Thoracic aorta (tissue), 2 donors: ENCODE results near the gene FLNC. TPM values are rescaled to one million over a fixed set of nuclear protein-coding genes. Genes with fewer than 3 reads are reported as not detected.

Source experiments
- ATAC-seq: fragments of 150-250 bp; one replicate; pipeline ENCODE4 v1.8.0; 2017; ENCODE audit warnings: low read depth; ENCODE audit not compliant: insufficient number of reproducible peaks, low FRiP score
- DNase-seq: peaks from one replicate; pipeline ENCODE4 v3.0.0-alpha.2; 2020; ENCODE audit warnings: low spot score
- H3K27ac ChIP-seq, 2 donors: fragments of 200-600 bp; sonication (generic); 1 replicate in 1 of 2; 2 replicates in 1 of 2; pipeline ENCODE4 v1.5.1; 2016; ENCODE audit warnings: mild to moderate bottlenecking in 2 of 2, moderate library complexity in 2 of 2
- H3K27me3 ChIP-seq: fragments of 200-600 bp; sonication (generic); replicated peaks from 2 replicates; pipeline ENCODE4 v1.6.0; 2016; ENCODE audit warnings: mild to moderate bottlenecking; ENCODE audit not compliant: insufficient read depth
- H3K36me3 ChIP-seq: fragments of 200-600 bp; sonication (generic); one replicate; pipeline ENCODE4 v1.5.1; 2016
- H3K4me1 ChIP-seq, 2 donors: fragments of 200-600 bp; sonication (generic); 1 replicate in 1 of 2; 2 replicates in 1 of 2; pipeline versions ENCODE4 v1.5.1 to v1.6.0; 2016; ENCODE audit warnings: low read depth in 2 of 2, mild to moderate bottlenecking in 1 of 2; ENCODE audit not compliant: control insufficient read depth in 1 of 2
- H3K4me3 ChIP-seq: fragments of 200-600 bp; sonication (generic); 2 replicates; pipeline ENCODE4 v1.5.1; 2016; ENCODE audit warnings: mild to moderate bottlenecking
- H3K9me3 ChIP-seq: fragments of 200-600 bp; sonication (generic); 2 replicates; pipeline ENCODE4 v1.5.1; 2016
- CTCF ChIP-seq: fragments of 200-600 bp; sonication (generic); IDR thresholded peaks from one replicate; pipeline ENCODE4 v1.5.1; 2019; ENCODE audit warnings: antibody characterized with exemption
- total RNA-seq, 2 donors: library from RNA; depleted of rRNA; stranded (reverse); fragments of >200 nt; gene quantifications; one replicate each; pipeline versions ENCODE4 v1.1.0 to v1.2.3, GENCODE V29; 2016

The FLNC gene
- total RNA-seq, 2 donors from 2014 or later: 157 to 273 TPM

- no peaks in the 10 kb centered on the region for H3K27me3 ChIP-seq
- ATAC-seq: no peak
- H3K4me3 ChIP-seq: peak overlapping the region; percentile 79
- DNase-seq: no peak
- peak; percentile 32 for TF ChIP-seq CTCF
- H3K36me3 ChIP-seq: peaks cover 9% of the 10 kb centered on the region
- peaks cover 3 to 17% of the 10 kb centered on the region in 2 donors for H3K4me1 ChIP-seq
- no peak overlapping the region for H3K27ac ChIP-seq
- no peaks in the 10 kb centered on the region for H3K9me3 ChIP-seq
Observed at GRCh38 chr7:128869138-128869943, 39.1 kb downstream of the FLNC start.

- TF ChIP-seq CTCF: no peak
- Histone ChIP-seq H3K9me3 (no peaks in the 10 kb centered on the region), H3K36me3 (peaks cover 9% of the 10 kb centered on the region), H3K27ac (no peak overlapping the region), H3K4me3 (peak overlapping the region; percentile 79), H3K27me3 (no peaks in the 10 kb centered on the region), H3K4me1 (peaks cover 3 to 16% of the 10 kb centered on the region in 2 donors)
- DNase-seq (no peak), ATAC-seq (no peak)
Observed at GRCh38 chr7:128869944-128870285, 39.7 kb downstream of the FLNC start.

GRCh38 chr7:128871050-128871449, 40.8 kb downstream of the FLNC start:
- DNase-seq (no peak), ATAC-seq (no peak)
- Histone ChIP-seq H3K4me3 (no peak overlapping the region), H3K27ac (no peak overlapping the region), H3K27me3 (no peaks in the 10 kb centered on the region), H3K9me3 (no peaks in the 10 kb centered on the region), H3K4me1 (peaks cover 3 to 16% of the 10 kb centered on the region in 2 donors), H3K36me3 (peaks cover 2% of the 10 kb centered on the region)
- no peak for TF ChIP-seq CTCF

GRCh38 chr7:128872394-128872824, 42.2 kb downstream of the FLNC start:
- no peak overlapping the region for H3K4me3 ChIP-seq
- no peaks in the 10 kb centered on the region for H3K9me3 ChIP-seq
- DNase-seq (no peak), ATAC-seq (no peak)
- H3K36me3 ChIP-seq: no peaks in the 10 kb centered on the region
- no peaks in the 10 kb centered on the region for H3K27me3 ChIP-seq
- no peak for TF ChIP-seq CTCF
- peaks cover 3 to 16% of the 10 kb centered on the region in 2 donors for H3K4me1 ChIP-seq
- no peak overlapping the region for H3K27ac ChIP-seq

- Histone ChIP-seq H3K4me3 (no peak overlapping the region), H3K4me1 (peaks cover 3 to 16% of the 10 kb centered on the region in 2 donors), H3K27ac (no peak overlapping the region), H3K9me3 (no peaks in the 10 kb centered on the region), H3K27me3 (no peaks in the 10 kb centered on the region), H3K36me3 (no peaks in the 10 kb centered on the region)
- no peak for DNase-seq
- ATAC-seq: no peak
- no peak for TF ChIP-seq CTCF
Observed at GRCh38 chr7:128873234-128873633, 43.0 kb downstream of the FLNC start.
